ENCODE data around the gene PLA1A.

DNA sequence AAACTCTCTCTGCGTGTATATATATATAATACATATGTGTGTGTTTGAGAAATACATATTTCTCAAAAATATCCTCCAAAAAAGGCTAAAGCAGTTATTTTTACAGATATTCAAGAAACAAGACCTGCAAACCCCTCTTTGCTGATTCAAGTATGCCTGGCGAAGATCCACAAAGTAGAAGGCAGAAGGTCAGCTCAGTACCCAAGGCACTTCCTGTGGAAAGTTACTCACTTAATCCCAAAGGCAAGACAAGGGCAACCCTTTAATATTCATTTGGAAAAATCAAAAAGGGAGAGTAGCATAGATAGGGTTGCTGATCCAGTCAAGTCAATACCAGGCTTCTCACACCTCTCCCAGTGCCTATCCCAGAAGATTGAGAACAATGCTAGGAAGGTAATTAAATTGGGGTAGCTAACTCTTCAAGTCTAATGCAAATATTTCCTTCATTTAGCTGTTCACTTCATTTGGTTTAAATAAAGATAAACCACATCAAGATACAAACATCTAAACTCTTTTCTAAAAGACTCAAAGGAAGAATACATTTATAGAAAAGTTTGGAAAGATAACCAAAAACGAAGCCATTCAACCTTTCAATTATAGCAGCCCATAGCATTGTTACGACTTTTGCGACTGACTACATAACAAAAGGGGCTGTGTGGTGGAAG, 72.4 kb downstream of the PLA1A start:
- TF ChIP-seq SUZ12 (IDR thresholded peaks at IDR 0.05; ENCODE audit: extremely low read depth, insufficient read depth, insufficient read length) (no peak), YY1 (IDR thresholded peaks at IDR 0.05; ENCODE audit: insufficient read depth, insufficient read length) (no peak), ZNF274 (IDR thresholded peaks at IDR 0.05; ENCODE audit: low read depth, low read length) (no peak)
